ENCODE measurements around the gene RANBP3L. TPM values are rescaled to one million over a fixed set of nuclear protein-coding genes. Genes with fewer than 3 reads are reported as not detected.

Gene RANBP3L
- total and polyA plus RNA-seq, 8 donors = 0.20 to 17.0 (median 1.9) TPM; not detected in 2

GRCh38 chr5:36217988-36218387, 83.7 kb downstream of the RANBP3L start:
- H3K36me3 ChIP-seq = peaks cover 9 to 85% (median 79%) of the 10 kb centered on the region in 4 donors
- intact Hi-C loops (cut with DNase I; ENCODE audit: low total_unique reads) = no loop called here
- H3K4me3 ChIP-seq = no peak overlapping the region
- 58 to 84% (median 81%) methylated on average over 1 of the region's 1 CpG for WGBS, 5 donors
- no peak for DNase-seq
- no peaks in the 10 kb centered on the region for H3K27me3 ChIP-seq
- H3K4me1 ChIP-seq = no peaks in the 10 kb centered on the region
- H3K27ac ChIP-seq = no peak overlapping the region
- TF ChIP-seq EP300 (IDR thresholded peaks at IDR 0.05) = no peak
- no peak for TF ChIP-seq CTCF (IDR thresholded peaks at IDR 0.05)
- TF ChIP-seq POLR2A (IDR thresholded peaks at IDR 0.05) = no peak
- no peak for TF ChIP-seq POLR2AphosphoS5 (IDR thresholded peaks at IDR 0.05)
- H3K9me3 ChIP-seq = no peaks in the 10 kb centered on the region

GRCh38 chr5:36217567-36217966, 84.1 kb downstream of the RANBP3L start:
- DNase-seq = no peak
- H3K4me3 ChIP-seq = no peak overlapping the region
- no peaks in the 10 kb centered on the region for H3K27me3 ChIP-seq
- no peak overlapping the region for H3K27ac ChIP-seq
- 67 to 87% (median 79%) methylated on average over 1 of the region's 1 CpG for WGBS, 5 donors
- H3K4me1 ChIP-seq = no peaks in the 10 kb centered on the region
- peaks cover 9 to 85% (median 81%) of the 10 kb centered on the region in 4 donors for H3K36me3 ChIP-seq
- intact Hi-C loops (cut with DNase I; ENCODE audit: low total_unique reads) = no loop called here
- no peaks in the 10 kb centered on the region for H3K9me3 ChIP-seq
- TF ChIP-seq CTCF (IDR thresholded peaks at IDR 0.05) (no peak), POLR2A (IDR thresholded peaks at IDR 0.05) (no peak), EP300 (IDR thresholded peaks at IDR 0.05) (no peak), POLR2AphosphoS5 (IDR thresholded peaks at IDR 0.05) (no peak)

DNA sequence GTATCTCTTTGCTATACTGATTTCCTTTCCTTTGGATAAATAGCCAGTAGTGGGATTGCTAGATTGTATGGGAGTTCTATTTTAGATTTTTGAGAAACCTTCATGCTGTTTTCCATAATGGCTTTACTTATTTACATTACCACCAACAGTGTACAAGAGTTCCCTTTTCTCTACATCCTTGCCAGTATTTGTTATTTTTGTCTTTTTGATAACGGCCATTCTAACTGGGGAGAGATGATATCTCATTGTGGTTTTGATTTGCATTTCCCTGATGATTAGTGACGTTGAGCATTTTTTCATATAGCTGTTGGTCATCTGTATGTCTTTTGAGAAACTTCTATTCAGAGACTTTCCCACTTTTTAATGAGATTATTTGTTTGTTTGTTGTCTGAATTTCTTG, 85.8 kb downstream of the RANBP3L start:
- 23 to 48% (median 40%) methylated on average over 2 of the region's 2 CpGs for whole genome bisulfite sequencing, 5 donors
- intact Hi-C loops (cut with DNase I; ENCODE audit: low total_unique reads) = no loop called here
- H3K27ac ChIP-seq = no peak overlapping the region

GRCh38 chr5:36214436-36214835, 87.3 kb downstream of the RANBP3L start:
- TF ChIP-seq CTCF (IDR thresholded peaks at IDR 0.05) (peak in 1 of 7 experiments; percentile 18), POLR2A (IDR thresholded peaks at IDR 0.05) (no peak), EP300 (IDR thresholded peaks at IDR 0.05) (no peak), POLR2AphosphoS5 (IDR thresholded peaks at IDR 0.05) (no peak)
- H3K27me3 ChIP-seq = no peaks in the 10 kb centered on the region
- DNase-seq = peak in 1 of 2 donors; percentile 22
- no peak overlapping the region for H3K4me3 ChIP-seq
- H3K4me1 ChIP-seq = no peaks in the 10 kb centered on the region
- H3K27ac ChIP-seq = no peak overlapping the region
- H3K9me3 ChIP-seq = no peaks in the 10 kb centered on the region
- intact Hi-C loops (cut with DNase I; ENCODE audit: low total_unique reads) = no loop called here
- WGBS, 5 donors = 78 to 87% (median 83%) methylated on average over 3 of the region's 3 CpGs
- H3K36me3 ChIP-seq = peaks cover 0 to 81% (median 72%) of the 10 kb centered on the region in 4 donors

More for the DNA sequence above, 85.8 kb downstream of the RANBP3L start:
- no peak for TF ChIP-seq POLR2AphosphoS5 (IDR thresholded peaks at IDR 0.05)
- no peak for TF ChIP-seq CTCF (IDR thresholded peaks at IDR 0.05)
- no peak for TF ChIP-seq EP300 (IDR thresholded peaks at IDR 0.05)
- no peak for TF ChIP-seq POLR2A (IDR thresholded peaks at IDR 0.05)
- H3K9me3 ChIP-seq = no peaks in the 10 kb centered on the region
- H3K4me3 ChIP-seq = no peak overlapping the region
- no peaks in the 10 kb centered on the region for H3K27me3 ChIP-seq
- DNase-seq = no peak
- no peaks in the 10 kb centered on the region for H3K4me1 ChIP-seq
- H3K36me3 ChIP-seq = peaks cover 8 to 86% (median 80%) of the 10 kb centered on the region in 4 donors

Measured in stomach (tissue), 9 donors.